HG03139 (cell line): ENCODE data around the gene UNC93A.

Experiments used
- ATAC-seq: cut with Tn5 transposase; IDR thresholded peaks from one replicate; pipeline ENCODE4 v1.9.1; 2021; ENCODE audit not compliant: unreplicated experiment

UNC93A gene

DNA sequence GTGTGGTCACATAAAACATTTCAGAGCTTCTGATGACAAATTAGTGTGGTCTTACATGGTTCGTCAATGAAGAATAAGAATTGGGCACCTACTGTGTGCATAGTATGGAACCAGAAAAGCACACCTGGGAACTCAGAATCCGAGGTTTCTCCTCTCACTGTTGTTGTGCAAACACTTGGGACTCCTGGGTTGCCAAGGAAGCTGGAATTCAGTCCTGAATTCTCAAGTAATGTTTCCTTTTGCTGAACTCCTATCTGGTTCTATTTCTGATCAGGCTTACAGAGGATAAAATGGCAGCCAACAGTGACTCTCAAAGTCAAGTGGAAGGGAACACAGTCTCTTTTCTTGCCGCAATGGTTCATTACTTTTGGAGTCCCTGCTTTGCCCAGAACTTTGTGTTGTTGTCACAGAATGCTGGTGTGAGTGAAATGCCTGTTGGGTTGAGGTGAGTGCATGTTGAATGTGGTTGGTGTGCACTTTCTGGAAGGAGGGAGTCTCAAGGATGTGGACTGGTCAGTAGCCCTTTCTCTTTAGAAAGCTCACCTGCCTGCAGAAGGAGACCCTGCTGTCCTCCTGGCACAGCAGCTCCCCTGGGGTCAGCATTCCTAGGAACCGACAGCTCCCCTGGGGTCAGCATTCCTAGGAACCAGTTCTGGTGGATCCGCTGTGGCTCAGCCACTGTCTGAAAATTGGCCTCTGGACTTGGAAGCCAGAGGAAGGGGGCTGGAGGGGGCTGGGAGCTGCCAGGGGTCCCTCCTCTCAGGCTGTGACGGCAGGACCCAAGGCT lies 1.4 kb downstream of the UNC93A start:
- no peak for ATAC-seq

DNA sequence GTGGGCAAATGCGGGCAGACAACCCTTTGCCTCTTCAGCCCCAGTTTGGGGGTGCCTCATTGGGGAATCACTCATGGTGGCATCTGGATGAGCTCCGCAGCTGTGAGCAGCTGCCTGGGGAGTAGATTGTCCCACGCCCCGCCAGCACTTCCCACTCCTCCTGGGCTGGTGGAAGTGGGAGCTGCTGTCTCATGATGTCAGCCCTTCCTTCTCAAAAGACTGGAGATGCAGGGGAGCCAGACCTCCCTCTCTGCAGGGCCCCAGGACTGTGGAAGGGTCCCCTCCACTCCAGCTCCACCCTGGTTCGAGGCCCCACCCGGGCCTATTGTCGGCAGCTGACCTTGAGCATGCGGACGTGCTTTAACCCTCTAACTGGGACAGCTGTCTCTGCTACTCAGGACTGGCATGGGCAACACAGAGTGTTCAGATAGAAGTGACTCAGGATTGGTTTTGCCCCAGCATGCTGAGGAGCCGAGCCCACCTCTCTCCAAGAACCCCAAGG lies 2.0 kb downstream of the UNC93A start:
- ATAC-seq = no peak

GRCh38 chr6:167293590-167294091 lies 2.5 kb downstream of the UNC93A start:
- ATAC-seq = no peak

GRCh38 chr6:167294241-167294640 lies 3.1 kb downstream of the UNC93A start:
- no peak for ATAC-seq

- ATAC-seq = no peak
Measured at GRCh38 chr6:167294651-167295494, 3.8 kb downstream of the UNC93A start.

DNA sequence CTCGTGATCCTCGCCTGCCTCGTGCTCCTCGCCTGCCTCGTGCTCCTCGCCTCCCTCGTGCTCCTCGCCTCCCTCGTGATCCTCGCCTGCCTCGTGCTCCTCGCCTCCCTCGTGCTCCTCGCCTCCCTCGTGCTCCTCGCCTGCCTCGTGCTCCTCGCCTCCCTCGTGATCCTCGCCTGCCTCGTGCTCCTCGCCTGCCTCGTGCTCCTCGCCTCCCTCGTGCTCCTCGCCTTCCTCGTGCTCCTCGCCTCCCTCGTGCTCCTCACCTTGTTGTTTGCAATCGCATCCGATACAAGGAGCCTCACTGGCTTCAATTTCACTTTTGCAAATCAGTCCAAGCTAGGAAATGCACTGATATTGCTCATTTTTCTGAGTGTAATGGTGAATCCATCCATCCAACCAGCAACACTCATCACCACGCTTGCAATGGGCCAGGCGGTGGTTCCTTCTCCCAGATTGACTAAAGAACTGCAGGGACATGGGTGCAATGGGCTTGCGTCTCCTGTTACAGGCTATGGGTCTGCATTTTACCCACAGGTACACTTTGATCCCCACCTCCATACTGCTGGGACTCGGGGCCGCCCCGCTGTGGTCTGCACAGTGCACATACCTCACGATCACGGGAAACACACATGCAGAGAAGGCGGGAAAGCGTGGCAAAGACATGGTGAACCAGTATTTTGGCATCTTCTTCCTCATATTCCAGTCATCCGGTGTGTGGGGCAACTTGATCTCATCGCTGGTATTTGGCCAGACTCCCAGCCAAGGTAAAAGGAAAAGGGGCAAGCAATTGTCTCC lies 4.6 kb downstream of the UNC93A start:
- ATAC-seq = no peak

DNA sequence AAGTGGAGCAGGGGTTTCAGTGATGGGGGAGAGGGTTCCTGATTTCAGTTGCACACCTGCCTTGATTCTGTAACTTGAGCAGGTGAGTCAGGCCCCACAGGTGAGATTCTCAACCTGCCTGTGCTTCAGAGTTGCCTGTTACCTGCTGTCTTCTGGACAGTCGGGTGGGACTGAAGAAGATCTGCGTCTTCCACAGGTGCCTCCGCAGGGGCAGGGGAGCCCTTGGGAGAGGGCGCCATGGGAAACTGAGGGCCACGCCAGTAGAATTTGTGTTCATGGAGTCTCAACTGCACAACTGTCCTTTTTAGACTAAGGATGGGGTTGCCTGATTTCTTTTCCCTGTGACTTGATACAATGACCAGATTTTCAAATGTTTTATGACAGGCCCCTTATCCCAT lies 5.2 kb downstream of the UNC93A start:
- no peak for ATAC-seq

- ATAC-seq = no peak
Measured at GRCh38 chr6:167296902-167297301, 5.8 kb downstream of the UNC93A start.

DNA sequence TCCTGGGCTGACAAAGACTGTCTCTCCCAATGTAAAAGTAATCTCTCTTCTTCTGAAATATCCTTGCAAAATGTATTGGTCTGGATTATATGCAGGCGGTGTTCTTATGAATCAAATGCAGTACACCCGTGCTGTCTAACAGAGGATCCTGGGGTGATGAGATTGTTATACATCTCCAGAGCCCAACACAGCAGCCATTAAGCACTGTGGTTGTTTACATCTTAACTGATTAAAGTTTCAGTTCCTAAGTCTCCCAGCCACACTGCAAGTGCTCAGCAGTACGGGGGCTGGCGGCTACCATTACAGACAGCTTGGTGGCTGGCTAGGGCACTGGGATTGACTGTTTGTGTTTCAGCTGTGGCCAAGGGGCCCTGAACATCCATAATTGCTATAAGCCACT lies 7.0 kb downstream of the UNC93A start:
- ATAC-seq = no peak

- ATAC-seq = no peak
Measured at GRCh38 chr6:167299641-167300308, 8.7 kb downstream of the UNC93A start.

DNA sequence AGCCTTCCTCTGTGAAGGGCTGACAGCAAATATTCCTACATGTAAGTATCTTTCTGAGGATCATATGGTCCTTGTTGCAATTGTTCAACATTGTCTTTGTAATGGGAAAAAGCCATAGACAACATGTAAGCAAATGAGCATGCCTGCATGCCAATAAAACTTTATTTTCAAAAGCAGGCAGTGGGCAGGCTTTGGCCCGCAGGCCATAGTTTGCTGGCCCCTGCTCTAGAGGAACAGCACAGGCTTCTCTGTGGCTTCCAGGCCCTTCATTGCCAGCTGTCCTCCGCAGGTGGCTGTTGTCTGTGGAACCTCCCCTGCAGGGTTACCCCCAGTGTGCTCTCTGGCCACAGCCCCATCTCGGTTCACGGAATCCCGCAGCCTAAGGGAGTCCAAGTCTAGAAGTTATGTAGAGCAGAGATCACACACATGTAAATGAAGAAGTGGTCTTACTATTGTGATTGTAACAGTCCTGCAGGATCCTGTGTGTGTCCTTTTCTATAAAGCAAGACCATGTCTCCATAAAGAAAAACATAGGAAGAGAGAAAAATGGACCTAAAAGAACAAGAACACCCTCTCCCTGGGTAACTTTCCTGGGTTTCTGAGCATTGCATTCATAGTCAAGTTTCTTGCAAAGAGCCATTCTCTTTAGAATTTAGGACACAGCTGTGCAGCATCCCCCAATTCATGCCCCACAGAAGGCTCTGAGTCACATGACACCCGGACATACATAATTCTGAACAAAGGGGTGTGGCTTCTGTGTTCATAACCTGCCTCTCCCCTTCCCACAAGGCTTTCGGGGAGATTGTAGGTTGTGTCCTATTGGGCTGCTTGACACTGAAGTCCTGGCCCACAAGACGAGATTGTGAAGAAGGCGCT lies 10.0 kb downstream of the UNC93A start:
- no peak for ATAC-seq

DNA sequence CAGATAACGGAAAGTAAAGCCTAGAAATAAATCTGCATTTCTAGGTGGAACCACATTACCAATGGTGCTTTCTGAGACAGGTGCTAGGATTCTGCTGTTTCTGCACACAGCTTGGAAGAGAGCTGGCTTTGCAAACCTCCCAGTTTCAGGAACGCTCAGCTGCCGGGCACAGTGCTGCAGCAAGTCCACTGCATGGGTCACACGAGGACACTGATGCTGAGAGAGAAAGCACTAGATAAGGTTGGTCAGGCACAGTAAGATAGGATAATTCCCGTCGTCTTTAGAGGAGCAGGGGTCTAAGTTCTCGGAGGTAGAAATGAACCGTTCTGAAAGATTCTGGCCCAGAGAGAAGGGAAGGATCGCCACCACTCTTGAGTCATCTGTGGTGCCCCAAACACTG lies 11.0 kb downstream of the UNC93A start:
- no peak for ATAC-seq

DNA sequence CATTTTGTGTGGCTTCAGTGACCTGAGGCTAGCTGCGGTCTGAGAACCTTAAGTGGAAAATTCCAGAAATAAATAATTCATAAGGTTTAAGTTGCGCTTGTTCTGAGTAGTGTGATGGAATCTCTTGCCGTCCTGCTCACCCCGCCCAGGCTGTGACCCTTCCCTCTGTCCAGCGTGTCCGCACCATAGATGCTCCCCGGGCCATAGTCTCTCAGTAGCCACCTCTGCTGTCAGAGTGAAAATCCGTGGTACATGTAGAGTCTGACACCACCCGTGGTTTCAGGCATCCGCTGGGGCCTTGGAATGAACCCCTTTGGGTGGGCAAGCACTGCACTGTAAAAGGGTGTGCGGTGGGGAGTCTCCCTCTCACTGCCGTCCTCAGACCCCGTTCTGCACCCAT lies 11.7 kb downstream of the UNC93A start:
- ATAC-seq = no peak

- ATAC-seq = no peak
Measured at GRCh38 chr6:167303675-167304625, 12.8 kb downstream of the UNC93A start.

- no peak for ATAC-seq
Measured at GRCh38 chr6:167304912-167305311, 13.8 kb downstream of the UNC93A start.

DNA sequence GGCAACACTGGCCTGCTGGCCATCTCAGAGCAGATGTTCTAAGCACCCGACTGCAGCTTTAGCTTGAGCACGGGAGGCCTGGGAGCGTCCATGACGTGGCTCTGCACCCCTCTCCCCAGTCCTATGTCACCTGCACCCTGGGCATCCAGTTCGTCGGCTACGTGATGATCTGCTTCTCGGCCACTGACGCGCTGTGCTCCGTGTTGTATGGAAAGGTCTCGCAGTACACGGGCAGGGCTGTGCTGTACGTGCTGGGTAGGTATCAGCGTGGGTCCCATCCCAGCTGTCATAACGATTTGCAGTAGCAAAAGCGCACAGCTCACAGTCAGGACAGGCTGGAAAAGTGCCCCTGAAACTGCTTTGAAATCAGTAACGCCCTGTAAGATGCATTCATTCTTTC lies 14.7 kb downstream of the UNC93A start:
- no peak for ATAC-seq

GRCh38 chr6:167306401-167306998 lies 15.4 kb downstream of the UNC93A start:
- no peak for ATAC-seq

DNA sequence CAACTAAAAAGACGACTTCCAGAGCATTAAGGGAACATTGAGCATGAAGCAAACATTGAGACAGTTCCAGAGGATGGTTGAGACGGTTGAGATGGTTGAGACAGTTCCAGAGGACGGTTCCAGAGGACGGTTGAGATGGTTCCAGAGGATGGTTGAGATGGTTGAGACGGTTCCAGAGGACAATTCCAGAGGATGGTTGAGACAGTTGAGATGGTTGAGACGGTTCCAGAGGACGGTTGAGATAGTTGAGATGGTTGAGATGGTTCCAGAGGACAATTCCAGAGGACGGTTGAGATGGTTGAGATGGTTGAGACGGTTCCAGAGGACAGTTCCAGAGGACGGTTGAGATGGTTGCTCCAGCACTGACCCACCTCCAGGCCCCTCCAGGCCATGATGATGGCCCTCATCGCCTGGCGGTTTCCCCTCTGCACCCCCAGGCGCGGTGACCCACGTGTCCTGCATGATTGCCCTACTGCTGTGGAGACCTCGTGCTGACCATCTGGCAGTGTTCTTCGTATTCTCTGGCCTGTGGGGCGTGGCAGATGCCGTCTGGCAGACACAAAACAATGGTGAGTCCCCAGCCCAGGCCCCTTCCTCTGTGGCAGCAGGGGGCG lies 16.3 kb downstream of the UNC93A start:
- no peak for ATAC-seq
